ENCODE data around the gene FSD1L. TPM values are rescaled to one million over a fixed set of nuclear protein-coding genes. Genes with fewer than 3 reads are reported as not detected.

FSD1L gene
- polyA plus RNA-seq, 1 donor (not counting 4 experiments of a cell fraction or from before 2014, with no cell fraction given), result 5.2 TPM

- Histone ChIP-seq H3K4me3 (ENCODE audit: control insufficient read depth in 2 of 3, extremely low read depth in 1 of 3, insufficient read depth in 2 of 3, low read depth in 1 of 3, low read length in 3 of 3) (no peak overlapping the region), H3K9me3 (ENCODE audit: control insufficient read depth, low read depth, low read length) (no peaks in the 10 kb centered on the region), H3K79me2 (ENCODE audit: control insufficient read depth, insufficient read depth, low read length) (no peaks in the 10 kb centered on the region), H4K20me1 (ENCODE audit: control insufficient read depth, extremely low read depth, insufficient read depth, low read length) (no peaks in the 10 kb centered on the region), H3K9ac (ENCODE audit: control insufficient read depth, extremely low read depth, insufficient read depth, low read length) (no peak overlapping the region), H3K36me3 (ENCODE audit: control insufficient read depth in 2 of 2, extremely low read depth in 1 of 2, insufficient read depth in 2 of 2, low read length in 2 of 2) (no peaks in the 10 kb centered on the region), H3K27me3 (ENCODE audit: control insufficient read depth, extremely low read depth, insufficient read depth, low read length) (no peaks in the 10 kb centered on the region), H3K27ac (ENCODE audit: control insufficient read depth, insufficient read depth, low read length) (no peak overlapping the region), H3K9me1 (ENCODE audit: control insufficient read depth, extremely low read depth, insufficient read depth, low read length) (no peaks in the 10 kb centered on the region), H3K4me2 (ENCODE audit: control insufficient read depth, extremely low read depth, insufficient read depth, low read depth, low read length) (no peak overlapping the region), H3K4me1 (ENCODE audit: control insufficient read depth, extremely low read depth, insufficient read depth, low read length) (no peaks in the 10 kb centered on the region), H2AFZ (ENCODE audit: control insufficient read depth, low read length) (no peak overlapping the region)
- dilution Hi-C loops (cut with MboI; ENCODE audit: extremely low pct_ligation_motif_present, low sequenced_read_pairs), result no loop called here
- TF ChIP-seq, protein P1, sequence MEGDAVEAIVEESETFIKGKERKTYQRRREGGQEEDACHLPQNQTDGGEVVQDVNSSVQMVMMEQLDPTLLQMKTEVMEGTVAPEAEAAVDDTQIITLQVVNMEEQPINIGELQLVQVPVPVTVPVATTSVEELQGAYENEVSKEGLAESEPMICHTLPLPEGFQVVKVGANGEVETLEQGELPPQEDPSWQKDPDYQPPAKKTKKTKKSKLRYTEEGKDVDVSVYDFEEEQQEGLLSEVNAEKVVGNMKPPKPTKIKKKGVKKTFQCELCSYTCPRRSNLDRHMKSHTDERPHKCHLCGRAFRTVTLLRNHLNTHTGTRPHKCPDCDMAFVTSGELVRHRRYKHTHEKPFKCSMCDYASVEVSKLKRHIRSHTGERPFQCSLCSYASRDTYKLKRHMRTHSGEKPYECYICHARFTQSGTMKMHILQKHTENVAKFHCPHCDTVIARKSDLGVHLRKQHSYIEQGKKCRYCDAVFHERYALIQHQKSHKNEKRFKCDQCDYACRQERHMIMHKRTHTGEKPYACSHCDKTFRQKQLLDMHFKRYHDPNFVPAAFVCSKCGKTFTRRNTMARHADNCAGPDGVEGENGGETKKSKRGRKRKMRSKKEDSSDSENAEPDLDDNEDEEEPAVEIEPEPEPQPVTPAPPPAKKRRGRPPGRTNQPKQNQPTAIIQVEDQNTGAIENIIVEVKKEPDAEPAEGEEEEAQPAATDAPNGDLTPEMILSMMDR (optimal IDR thresholded peaks at IDR 0.05 in 1 of 3, IDR thresholded peaks at IDR 0.05 in 1 of 3, conservative IDR thresholded peaks at IDR 0.05 in 1 of 3; ENCODE audit: extremely low read depth in 1 of 3, insufficient read depth in 2 of 3, low read length in 3 of 3), result no peak
- no peak for TF ChIP-seq EZH2 (IDR thresholded peaks at IDR 0.05; ENCODE audit: low read length)
- DNase-seq (ENCODE audit: low read depth, low spot score) (no peak), FAIRE-seq (no peak)
Observed at GRCh38 chr9:105401651-105402050, 46.2 kb upstream of the FSD1L start.

DNA sequence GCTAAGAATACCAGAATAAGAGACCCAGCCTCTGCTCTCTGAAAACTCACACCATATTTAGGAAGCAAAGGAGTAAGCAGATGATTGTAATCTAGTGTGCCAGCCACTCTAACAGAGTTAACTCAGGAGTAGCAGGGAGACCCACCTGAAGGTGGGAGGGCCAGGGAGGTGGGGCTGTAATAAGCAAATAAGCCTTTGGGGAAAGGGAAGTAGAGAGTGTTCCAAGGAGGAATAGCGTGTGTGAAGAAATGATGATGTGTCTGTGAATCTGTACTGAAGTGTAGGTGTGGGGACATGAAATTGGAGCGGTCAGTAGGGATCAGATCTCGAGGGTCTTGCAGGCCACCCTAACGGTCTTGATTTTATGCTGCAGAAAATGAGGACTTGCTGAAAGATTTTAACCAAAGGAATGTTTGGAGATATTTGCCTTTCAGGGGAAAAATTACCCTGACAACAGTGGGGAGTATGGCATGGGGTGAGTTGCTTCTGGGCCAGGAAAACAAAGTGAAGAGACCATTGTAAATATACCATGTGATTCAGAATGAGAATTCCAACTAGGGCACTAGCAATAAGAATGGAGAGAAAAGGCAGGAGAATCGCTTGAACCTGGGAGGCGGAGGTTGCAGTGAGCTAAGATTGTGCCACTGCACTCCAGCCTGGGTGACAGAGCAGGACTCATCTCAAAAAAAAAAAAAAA, 44.1 kb upstream of the FSD1L start:
- no peaks in the 10 kb centered on the region for H3K27me3 ChIP-seq (ENCODE audit: control insufficient read depth, extremely low read depth, insufficient read depth, low read length)
- DNase-seq (ENCODE audit: low read depth, low spot score), result no peak
- H3K79me2 ChIP-seq (ENCODE audit: control insufficient read depth, insufficient read depth, low read length), result no peaks in the 10 kb centered on the region
- H3K9me1 ChIP-seq (ENCODE audit: control insufficient read depth, extremely low read depth, insufficient read depth, low read length), result no peaks in the 10 kb centered on the region
- TF ChIP-seq, protein P1 (optimal IDR thresholded peaks at IDR 0.05 in 1 of 3, IDR thresholded peaks at IDR 0.05 in 1 of 3, conservative IDR thresholded peaks at IDR 0.05 in 1 of 3; ENCODE audit: extremely low read depth in 1 of 3, insufficient read depth in 2 of 3, low read length in 3 of 3), result no peak
- TF ChIP-seq EZH2 (IDR thresholded peaks at IDR 0.05; ENCODE audit: low read length), result no peak
- no peak for FAIRE-seq
- no peak overlapping the region for H3K9ac ChIP-seq (ENCODE audit: control insufficient read depth, extremely low read depth, insufficient read depth, low read length)
- H4K20me1 ChIP-seq (ENCODE audit: control insufficient read depth, extremely low read depth, insufficient read depth, low read length), result no peaks in the 10 kb centered on the region
- H3K27ac ChIP-seq (ENCODE audit: control insufficient read depth, insufficient read depth, low read length), result no peak overlapping the region
- H3K4me2 ChIP-seq (ENCODE audit: control insufficient read depth, extremely low read depth, insufficient read depth, low read depth, low read length), result no peak overlapping the region
- no peaks in the 10 kb centered on the region for H3K4me1 ChIP-seq (ENCODE audit: control insufficient read depth, extremely low read depth, insufficient read depth, low read length)
- H3K36me3 ChIP-seq (ENCODE audit: control insufficient read depth in 2 of 2, extremely low read depth in 1 of 2, insufficient read depth in 2 of 2, low read length in 2 of 2), result no peaks in the 10 kb centered on the region
- no peaks in the 10 kb centered on the region for H3K9me3 ChIP-seq (ENCODE audit: control insufficient read depth, low read depth, low read length)
- dilution Hi-C loops (cut with MboI; ENCODE audit: extremely low pct_ligation_motif_present, low sequenced_read_pairs), result no loop called here
- H2AFZ ChIP-seq (ENCODE audit: control insufficient read depth, low read length), result no peak overlapping the region
- no peak overlapping the region for H3K4me3 ChIP-seq (ENCODE audit: control insufficient read depth in 2 of 3, extremely low read depth in 1 of 3, insufficient read depth in 2 of 3, low read depth in 1 of 3, low read length in 3 of 3)
